ENCODE measurements around the gene RMRP.
"Not testable (repeated sequence)": the region's sequence is repeated elsewhere in the genome, so short reads cannot be mapped to it uniquely, and the experiment has no call there.

Gene RMRP

DNA sequence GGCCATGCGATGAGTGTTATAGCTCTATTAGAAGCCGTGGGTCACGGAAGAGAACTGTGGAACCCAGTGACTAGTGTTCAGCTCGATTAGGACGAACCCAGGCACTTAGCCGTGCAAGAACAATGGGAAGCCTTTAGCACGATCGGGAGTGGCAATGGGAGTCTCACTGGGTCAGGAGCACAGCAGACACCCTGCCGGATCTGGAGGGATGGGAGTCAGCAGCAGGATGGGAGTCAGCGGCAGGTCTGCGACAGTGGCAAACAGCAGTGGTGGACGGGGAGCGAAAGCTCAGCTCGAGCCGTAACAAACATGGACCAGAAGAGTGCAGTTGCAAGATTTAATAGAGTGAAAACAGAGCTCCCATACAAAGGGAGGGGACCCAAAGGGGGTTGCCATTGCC lies 17.4 kb downstream of the RMRP start:
- not testable (repeated sequence) for DNase-seq

DNA sequence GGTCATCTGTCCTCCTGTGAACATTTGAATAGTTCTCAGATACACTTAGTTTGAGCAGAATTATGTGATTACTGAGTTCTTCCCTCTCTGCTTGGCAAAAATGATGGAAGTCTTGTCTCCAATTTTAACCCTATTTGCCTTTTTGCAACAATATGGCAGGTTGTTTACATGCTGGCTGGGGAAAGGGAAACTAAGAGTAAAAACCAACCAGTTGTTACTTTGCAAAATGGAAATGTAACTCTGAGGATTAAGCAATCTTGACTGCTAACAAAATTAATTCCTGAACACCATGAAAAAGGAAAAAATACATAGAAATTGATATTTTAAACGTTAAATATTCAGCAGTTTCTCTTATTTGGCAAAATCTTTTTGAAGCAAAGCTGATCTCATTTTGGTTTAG lies 18.2 kb downstream of the RMRP start:
- DNase-seq: no peak

DNA sequence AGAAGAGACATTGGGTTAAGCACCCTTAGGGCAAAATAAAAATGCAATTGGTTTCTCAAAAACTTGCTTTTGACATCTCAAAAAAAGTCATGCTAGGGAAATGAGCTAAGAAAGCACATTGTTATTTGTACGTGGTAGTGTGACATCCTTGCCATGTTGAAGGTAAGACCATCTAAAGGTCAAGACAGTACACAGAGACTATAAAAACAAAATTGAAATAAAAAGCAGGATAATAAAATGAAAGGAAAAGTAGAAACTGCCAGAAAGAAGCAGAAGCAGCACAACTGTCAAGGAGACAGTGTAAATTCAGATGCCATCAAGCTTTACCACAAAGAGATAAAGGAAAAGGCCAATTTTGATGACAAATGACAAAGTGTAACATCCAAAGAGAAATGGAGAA lies 18.6 kb downstream of the RMRP start:
- DNase-seq: not testable (repeated sequence)

DNA sequence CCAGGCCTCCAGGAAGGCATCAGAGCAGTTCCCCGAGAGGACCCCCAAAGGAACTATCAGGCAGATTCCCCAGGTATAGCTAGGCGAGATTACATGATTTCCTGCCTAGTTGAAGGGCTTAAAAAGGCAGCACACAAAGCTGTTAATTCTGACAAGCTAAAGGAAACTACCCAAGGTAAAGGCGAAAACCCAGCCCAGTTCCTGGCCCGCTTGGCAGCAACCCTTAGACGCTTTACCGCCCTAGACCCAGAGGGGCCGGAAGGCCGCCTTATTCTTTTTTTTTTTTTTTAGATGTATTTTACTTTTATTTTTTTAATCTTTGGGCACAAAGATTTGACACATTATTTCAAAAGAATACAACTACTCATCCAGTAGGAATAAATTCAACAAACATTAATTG lies 19.1 kb downstream of the RMRP start:
- DNase-seq: not testable (repeated sequence)

DNA sequence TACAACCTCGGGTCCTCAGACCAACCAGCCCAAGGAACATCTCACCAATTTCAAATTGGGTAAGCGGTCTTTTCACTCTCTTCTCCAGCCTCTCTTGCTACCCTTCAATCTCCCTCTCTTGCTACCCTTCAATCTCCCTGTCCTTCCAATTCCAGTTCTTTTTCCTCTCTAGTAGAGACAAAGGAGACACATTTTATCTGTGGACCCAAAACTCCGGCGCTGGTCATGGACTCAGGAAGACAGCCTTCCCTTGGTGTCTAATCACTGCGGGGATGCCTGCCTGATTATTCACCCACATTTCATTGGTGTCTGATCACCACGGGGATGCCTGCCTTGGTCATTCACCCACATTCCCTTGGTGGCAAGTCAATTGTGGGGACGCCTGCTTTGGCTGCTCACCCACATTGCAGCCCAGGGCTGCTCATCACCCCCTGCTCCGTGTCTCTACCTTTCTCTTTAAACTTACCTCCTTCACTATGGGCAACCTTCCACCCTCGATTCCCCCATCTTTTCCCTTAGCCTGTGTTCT lies 20.3 kb downstream of the RMRP start:
- not testable (repeated sequence) for DNase-seq

DNA sequence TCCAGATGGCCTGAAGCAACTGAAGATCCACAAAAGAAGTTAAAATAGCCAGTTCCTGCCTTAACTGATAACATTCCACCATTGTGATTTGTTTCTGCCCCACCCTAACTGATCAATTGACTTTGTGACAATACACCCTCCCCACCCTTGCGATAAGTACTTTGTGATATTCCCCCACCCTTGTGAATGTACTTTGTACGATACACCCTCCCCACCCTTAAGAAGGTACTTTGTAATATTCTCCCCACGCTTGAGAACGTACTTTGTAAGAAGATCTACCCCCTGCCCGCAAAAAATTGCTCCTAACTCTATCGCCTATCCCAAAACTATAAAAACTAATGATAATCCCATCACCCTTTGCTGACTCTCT lies 21.0 kb downstream of the RMRP start:
- DNase-seq: not testable (repeated sequence)

DNA sequence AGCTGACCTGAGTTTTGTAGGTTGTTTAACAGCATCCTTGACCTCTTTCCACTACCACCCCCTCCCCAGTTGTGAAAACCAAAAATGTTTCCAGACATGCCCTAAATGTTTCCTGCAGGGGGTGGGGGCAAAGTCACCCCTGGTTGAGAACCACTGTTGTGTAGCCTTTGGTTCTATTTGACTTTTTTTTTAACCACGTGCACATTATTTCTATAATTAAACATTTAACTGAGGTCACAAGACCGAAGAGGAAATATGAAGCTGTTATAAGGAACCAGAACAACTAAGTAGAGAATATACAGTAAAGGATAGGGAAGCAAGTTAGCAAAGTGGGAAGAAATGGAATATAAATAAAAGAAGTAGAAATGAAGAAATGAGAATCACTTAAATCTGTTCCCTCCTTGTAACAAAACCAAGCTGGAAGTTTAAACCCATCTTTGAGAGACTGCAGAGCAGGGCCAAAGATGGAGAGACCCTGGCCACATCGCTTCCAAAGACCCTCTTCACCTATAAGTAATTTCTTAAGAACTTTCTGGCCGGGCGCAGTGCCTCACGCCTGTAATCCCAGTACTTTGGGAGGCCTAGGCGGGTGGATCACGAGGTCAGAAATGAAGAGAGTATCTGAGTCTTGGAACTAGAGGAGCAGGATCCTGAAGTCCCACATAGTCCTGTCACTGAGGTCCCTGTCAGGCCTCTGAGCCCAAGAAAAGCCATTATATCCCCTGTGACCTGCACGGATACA lies 21.5 kb downstream of the RMRP start:
- DNase-seq: no peak

DNA sequence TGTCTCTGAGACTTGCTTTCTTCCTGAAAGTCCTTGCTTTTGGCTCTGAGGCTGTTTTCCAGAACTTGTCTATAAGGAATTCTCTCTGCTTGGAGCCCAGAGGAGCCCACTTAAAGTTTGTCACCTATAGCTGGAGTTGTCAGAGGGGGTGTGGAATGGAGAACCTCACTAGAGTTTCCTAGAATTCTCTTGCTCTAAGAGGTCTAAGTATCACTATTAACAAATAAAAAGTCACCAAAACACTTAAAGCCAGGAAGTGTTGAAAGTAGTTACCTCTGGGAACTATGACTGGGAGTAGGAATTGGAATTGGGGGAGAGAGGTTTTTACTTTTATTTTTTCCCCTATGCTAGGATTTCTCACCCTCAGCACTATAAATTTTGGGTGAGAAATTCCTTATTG lies 22.1 kb downstream of the RMRP start:
- DNase-seq: no peak

DNA sequence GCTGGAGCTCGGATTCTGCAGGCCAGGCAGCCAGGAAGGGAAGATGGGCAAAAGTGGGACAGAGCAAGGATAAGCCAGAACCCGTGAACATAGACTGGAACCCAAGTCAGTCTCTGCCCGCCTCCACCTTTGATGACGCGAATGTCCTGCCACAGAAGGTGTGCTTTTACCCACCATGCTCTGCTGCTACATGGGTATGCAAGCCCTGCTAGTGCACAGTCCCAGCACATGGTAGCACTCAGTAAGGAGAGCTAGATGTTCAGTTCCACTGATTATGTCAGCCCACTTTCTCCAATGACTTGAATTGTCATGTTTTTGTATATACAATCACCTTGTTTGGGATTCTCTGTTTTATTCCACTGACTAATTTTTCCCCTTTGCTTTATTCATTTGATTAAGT lies 28.2 kb downstream of the RMRP start:
- no peak for DNase-seq

DNA sequence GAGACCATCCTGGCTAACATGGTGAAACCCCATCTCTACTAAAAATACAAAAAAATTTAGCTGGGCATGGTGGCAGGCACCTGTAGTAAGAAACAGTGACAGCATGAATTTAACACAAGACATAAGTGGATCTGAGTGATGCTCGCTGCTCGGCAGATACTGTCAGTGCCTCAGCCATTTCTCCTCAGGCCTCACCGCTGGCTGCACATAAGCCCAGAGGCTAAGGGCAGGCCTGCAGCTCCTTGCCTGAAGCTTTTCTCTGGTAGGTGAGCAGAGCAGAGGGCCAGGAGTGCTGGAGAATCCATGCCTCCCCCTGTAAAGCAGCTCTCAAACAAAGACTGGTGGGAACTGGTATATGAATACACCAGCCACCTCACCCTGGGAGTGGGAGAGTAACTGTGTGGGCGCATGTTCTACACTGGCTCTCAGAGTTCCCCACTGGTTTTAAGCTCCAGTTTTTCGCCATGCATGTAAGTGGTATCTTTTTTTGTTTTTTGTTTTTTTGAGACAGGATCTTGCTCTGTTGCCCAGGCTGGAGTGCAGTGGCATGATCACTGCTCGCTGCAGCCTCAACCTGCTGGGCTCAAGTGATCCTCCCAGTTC lies 29.3 kb downstream of the RMRP start:
- DNase-seq: no peak

DNA sequence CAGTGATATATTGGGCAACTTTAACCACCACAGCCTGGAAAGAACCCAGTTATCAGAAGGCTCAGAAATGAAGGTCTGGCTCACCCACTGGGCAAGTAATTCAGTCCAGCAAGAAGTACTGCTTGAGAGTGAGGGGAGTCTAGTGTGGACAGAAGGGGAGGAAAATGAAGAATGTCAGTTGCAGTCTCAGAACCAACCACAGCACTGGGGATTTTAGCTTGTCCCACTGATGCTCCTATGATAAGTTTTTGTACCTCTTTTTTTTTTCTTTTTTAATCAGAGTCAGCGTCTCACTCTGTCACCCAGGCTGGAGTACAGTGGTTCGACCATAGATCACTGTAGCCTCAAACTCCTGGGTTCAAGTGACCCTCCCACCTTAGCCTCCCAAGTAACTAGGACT lies 30.2 kb downstream of the RMRP start:
- DNase-seq: no peak

DNA sequence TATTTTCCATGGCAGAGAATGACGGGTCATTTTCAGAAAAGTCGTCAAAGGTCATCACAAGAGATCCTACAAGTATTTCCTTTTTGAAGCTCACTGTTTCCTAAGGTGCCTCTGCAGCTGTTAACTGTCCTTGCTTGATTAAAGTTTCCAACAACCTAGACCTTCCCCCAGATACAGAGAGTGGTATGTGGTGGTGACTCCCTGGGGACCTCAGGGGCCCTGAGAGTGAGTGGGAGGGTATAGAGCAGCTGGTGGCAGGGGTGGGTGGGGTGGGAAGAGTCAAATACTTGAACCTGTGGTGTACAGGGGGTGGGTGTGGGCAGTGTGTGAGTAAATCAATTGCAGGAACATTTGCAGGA lies 38.0 kb downstream of the RMRP start:
- no peak for DNase-seq

DNA sequence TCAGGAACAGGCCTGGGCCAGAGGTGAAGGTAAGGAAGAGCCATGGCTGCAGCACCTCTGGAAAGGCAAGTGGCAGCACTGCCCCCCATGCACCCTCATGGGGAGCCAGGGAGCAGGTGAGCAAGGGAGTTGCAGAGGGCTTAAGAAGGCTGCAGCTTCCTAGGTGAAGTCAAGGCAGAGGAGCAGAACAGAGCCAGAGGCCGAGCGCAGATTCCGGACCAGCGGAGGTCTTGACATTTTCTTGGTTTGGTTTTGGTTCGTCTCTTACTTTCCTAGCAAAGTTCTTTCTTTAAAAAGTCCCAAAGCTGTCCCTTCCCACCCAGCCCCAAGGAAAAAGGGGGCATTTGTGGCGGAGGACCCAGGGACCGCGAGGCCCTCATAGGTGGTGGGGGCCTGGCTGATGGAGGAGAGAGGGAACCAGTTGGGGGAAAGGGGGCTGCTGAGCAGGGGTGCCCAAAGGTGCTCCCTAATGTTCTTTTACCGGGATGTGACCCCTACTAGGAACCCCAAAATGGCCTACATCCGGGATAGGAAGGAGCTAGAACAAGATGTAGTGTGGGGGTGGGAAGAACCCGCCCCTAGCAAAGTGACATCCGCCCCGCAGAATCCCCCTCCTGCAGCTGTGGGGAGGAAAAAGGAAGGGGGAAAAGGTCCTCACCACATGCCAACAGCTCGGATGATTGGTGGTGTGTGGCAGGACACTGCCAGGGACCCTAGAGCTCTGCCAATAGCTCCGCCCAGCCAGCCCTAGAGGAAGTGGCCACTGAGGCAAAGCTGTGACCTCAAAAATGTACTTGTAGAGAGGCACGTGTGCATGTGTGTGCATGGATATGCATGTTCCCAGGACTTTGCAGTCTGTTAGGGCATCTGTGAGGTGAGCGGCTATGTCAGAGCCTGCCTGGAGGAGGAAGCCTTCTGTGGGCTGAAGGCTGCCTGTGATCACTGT lies 38.7 kb downstream of the RMRP start:
- no peak for DNase-seq

DNA sequence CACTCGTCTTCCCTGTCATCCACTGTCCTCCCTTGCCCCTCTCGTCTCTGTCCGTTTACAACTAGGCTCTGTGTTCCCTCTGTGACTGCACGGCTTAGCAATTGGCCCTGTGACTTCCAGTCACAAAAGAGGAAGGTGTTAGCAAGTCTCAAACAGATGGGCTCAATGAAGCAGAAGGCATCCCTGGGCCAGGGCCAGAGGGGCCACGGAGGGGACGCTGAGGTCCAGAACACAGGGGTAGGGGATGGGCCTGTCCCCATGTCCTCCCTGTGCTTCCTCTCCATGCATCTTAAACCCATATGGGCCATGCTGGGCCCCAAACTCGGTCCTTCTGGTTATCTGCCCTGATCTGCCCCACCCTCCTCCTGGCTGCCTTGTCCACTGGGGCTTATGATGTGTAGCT lies 39.5 kb downstream of the RMRP start, which contains the start of gene CD72:
CD72 (minus strand) TSS at position 89 of the 403 bp plus-strand sequence. CDS start 110 bp downstream, outside the sequence.
- DNase-seq: no peak

DNA sequence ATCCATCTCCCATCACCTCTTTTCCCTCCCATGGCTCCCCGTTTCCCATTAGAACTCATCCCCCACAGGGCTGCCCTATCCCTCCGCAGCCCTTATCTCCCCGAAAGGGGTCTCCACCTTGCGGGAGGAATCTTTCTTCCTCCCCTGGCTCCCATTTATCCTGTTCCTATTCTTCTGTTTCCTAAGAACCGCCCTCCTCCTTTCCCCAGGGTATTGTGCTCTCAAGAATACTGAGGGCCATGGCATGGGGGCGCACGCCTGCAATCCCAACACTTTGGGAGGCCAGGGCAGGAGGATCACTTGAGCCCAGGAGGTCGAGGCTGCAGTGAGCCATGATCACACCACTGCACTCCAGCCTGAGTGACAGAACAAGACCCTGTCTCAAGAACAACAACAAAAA lies 40.3 kb downstream of the RMRP start:
- DNase-seq: no peak

DNA sequence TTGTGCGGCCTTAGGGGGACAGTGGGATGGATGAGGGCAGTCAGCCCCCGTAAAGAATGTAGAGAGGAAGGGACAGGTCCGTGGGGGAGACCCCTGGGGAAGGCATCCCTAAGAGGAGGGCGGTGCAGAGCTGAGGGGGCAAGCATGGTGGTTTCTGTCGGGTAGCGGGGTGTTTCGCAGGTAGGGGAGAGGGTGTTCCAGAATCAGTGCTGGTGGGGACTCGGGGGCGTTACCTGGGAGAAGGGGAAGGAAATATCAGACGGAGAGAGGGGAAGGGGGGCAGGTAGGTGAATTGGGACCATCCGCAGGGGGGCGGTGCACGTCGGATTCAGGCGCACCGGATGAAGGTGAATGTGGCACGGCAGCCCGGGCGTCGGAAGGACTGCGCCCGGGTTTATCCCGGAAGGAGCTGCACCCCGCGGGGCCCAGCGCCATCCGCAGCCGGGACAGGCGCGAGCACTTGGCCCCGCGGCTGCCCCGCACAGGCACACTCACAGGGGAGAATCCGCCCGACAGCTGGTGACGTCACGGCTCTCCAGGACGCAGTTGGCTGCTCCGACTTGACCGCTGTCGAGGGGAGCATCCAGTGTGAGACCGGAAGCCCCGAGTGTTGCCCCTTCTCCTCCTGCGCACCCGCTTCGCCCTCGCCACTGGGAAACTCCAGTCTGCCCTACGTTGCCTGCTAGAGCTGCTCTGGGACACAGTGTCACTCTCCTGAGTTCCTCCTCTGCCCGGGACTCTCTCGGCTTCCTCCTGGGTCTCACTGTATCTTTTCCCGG lies 40.9 kb downstream of the RMRP start:
- no peak for DNase-seq

DNA sequence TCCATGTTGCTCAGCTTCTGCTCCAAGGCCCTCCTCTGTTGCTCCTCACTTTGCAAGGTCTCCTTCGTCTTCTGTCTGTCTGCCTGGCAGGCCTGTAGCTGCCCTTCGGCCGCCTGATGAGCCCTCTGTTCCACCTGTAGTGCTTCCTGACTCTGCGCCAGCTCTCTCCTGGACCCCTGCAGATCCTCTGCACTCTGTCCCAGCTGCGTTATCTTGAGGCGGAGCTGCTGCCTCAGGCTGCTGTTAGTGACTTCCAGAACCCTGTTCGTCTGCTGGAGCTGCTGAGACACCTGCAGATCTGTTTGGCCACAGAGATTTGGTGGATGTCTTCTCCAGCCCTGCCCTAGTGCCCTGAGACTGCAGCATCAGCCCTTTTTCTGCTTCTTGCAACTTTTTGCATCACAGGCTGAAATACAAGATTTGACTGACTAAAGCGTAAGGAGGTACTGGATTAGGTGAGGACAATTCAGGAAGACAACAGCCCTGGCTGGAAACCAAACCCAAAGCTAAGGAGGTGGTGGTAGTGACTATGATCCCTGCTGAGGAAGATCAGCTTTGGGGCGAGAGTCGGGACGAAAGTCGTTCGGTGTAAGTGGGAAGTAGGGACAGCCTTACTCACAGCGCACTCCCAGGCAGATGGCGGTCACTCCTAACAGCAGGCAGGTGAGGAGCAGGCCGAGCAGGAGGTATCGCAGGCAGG lies 41.7 kb downstream of the RMRP start:
- DNase-seq: no peak

DNA sequence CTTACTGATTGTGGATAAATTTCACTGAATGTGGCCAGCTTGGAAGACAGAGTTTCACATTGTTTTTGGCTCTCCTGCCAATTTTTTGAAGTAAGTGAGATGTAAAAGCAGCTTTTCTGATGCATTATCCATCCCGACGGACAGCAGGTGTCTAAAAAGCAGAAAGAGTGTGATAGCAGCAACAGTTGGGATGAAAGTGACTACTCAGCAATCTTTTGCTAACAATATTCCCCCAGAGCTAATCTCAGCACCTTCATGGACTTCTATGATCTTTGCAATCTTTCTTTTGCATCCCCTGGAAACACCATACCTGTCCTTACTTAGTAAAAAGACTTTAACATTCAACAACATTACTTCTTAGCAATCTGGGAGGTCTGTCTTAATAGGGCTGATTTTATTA lies 45.0 kb downstream of the RMRP start:
- no peak for DNase-seq

DNA sequence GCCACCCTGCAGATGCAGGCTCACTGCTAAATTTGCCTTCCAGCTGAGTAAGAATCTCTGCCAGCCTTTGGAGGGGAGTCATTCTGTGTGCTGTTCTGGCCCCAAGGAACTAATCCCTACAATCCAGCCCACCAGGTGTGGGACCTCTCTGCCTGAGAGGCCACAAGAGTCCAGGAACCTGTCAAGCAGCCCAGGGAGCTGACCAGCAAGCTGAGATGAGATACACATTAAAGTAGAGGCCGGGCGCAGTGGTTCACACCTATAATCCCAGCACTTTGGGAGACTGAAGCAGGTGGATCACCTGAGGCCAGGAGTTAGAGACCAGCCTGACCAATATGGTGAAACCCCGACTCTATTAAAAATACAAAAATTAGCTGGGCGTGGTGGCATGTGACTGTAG lies 45.8 kb downstream of the RMRP start:
- not testable (repeated sequence) for DNase-seq

DNA sequence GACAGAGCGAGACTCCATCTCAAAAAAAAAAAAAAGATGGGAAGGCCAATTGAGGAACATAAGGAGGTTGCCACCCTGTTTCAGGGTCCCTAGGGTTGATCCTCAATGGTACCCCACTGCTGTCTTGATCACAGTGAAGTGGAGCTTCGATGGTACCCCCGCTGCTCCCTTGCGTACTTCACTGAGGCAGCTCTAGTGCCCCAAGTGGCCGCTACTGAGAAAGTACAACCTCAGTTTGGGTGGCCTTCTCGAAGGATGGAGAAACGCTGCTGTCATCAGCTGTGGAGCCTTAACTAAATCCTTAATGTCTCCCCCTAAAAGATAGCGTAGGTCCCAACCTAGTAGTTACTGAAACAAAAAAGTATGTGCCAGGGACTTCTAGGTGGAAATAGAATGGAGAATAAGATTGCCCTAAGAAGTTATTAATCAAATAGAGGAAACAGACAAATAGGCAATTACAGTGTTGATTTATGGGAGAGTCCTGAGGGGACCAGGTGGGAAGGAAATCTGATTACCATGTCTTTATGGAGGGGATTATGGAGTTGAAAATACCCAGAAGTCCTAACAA lies 46.5 kb downstream of the RMRP start:
- DNase-seq: no peak

DNA sequence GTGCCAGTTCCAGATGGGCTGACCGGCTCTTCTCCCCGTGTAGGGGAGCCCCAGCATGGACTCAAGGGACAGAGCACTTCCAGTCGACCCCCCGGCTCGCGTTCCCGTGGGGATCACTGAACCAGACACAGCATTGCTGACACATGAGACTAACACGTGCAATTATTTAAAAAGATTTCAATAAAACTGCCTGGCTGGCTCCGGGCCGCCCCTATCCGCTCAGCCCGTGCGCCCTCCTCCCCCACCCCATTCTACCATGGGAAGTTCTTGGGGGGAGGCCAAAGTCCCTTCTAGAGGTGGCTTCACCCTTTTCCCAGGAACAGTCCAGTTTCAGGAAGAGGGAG lies 48.0 kb downstream of the RMRP start:
- DNase-seq: no peak

Data from NCI-H2227 treated with DMSO at 0.1 percent for 48 hours (cell line).